Activated T-helper 2 cell treated with anti-CD3 and anti-CD28 coated beads, Interferon-gamma antibody, Interleukin-2, Interleukin-4, amounts not matched to agents 10 μg/mL and 5 μg/mL and 100 μg/mL, durations not matched to agents 14 hours and 24 hours and 36 hours (primary cell): ENCODE data around the gene ANKRD17. TPM values are rescaled to one million over a fixed set of nuclear protein-coding genes. Genes with fewer than 3 reads are reported as not detected.
"Not testable (repeated sequence)": the region's sequence is repeated elsewhere in the genome, so short reads cannot be mapped to it uniquely, and the experiment has no call there.

Experiments used
- DNase-seq: peaks from one replicate; pipeline ENCODE4 v3.0.0; 2021; ENCODE audit warnings: low spot score
- H3K27ac Mint-ChIP-seq: one replicate; pipeline ENCODE4 v1.8.0; 2021; ENCODE audit warnings: mixed read lengths
- H3K27me3 Mint-ChIP-seq: one replicate; pipeline ENCODE4 v1.8.0; 2021; ENCODE audit warnings: low read depth, mixed read lengths
- H3K36me3 Mint-ChIP-seq: one replicate; pipeline ENCODE4 v1.8.0; 2021; ENCODE audit warnings: low read depth, mixed read lengths
- H3K4me1 Mint-ChIP-seq: one replicate; pipeline ENCODE4 v1.8.0; 2021; ENCODE audit warnings: low read depth, mixed read lengths
- H3K4me3 Mint-ChIP-seq: one replicate; pipeline ENCODE4 v1.8.0; 2021; ENCODE audit warnings: low read depth, mild to moderate bottlenecking, moderate library complexity, mixed read lengths
- H3K9me3 Mint-ChIP-seq: one replicate; pipeline ENCODE4 v1.8.0; 2021; ENCODE audit warnings: mixed read lengths
- intact Hi-C: fragments of 100-400 bp; cut with micrococcal nuclease; formaldehyde crosslinking; loops from one replicate; pipeline ENCODE4 v1.15.1; 2023
- total RNA-seq: library from RNA; stranded (reverse); gene quantifications from 2 replicates; pipeline ENCODE4 v1.2.3, GENCODE V29; 2022

ANKRD17 gene
- total RNA-seq, 1 donor from 2014 or later = 70.0 TPM

- peaks cover 27% of the 10 kb centered on the region for H3K36me3 Mint-ChIP-seq
- peak overlapping the region; percentile 95 for H3K4me3 Mint-ChIP-seq
- H3K9me3 Mint-ChIP-seq = no peaks in the 10 kb centered on the region
- peak; percentile 11 for DNase-seq
- peak overlapping the region; percentile 100 for H3K27ac Mint-ChIP-seq
- no peaks in the 10 kb centered on the region for H3K27me3 Mint-ChIP-seq
- intact Hi-C loops = loop anchor here (1.0 to 5.0 kb wide), 6 partner anchors 130 to 901 kb away; partner anchors contain the start of genes COX18 and MTHFD2L
- H3K4me1 Mint-ChIP-seq = peaks cover 36% of the 10 kb centered on the region
Observed at GRCh38 chr4:73257651-73258435, 755 bp downstream of the ANKRD17 start.

DNA sequence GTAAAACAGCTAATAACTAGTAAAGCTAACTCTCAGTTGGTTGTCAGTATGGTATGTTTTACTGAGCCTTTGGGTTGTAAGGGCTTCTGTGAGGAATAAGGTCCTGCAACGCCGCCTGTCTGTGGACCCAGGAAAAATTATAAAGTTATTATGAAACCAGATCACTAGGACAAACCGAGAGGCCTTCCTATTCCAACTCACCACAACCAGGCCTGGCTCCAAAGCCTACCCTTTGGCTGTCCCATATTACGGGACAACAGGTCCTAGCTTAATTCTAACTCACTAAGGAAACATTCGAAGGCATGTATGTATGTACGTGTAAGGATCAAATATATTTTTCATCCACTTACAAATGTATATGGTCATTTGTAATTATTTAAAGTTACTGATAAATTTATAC lies 1.4 kb downstream of the ANKRD17 start:
- H3K4me1 Mint-ChIP-seq = peaks cover 39% of the 10 kb centered on the region
- peak overlapping the region; percentile 95 for H3K4me3 Mint-ChIP-seq
- H3K27ac Mint-ChIP-seq = peak overlapping the region; percentile 100
- H3K36me3 Mint-ChIP-seq = peaks cover 31% of the 10 kb centered on the region
- H3K9me3 Mint-ChIP-seq = no peaks in the 10 kb centered on the region
- no peaks in the 10 kb centered on the region for H3K27me3 Mint-ChIP-seq
- intact Hi-C loops = loop anchor here (1.0 to 5.0 kb wide), 4 partner anchors 129 to 555 kb away; no protein-coding TSS in a partner anchor
- peak; percentile 54 for DNase-seq

DNA sequence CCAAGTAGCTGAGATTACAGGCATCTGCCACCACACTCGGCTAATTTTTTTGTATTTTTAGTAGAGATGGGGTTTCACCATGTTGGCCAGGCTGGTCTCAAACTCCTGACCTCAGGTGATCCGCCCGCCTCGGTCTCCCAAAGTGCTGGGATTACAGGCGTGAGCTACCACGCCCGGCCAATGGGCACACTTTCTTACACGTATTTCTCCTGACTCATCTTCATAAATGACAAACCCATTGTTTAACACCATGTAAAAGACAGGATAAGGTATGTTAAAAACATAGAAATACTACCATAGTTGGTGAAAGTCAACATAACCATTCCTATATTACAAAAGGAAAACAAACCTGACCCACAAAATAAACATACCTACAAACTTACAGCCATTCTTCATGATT lies 2.8 kb downstream of the ANKRD17 start:
- not testable (repeated sequence) for H3K27me3 Mint-ChIP-seq, H3K9me3 Mint-ChIP-seq, H3K27ac Mint-ChIP-seq, DNase-seq
- H3K4me1 Mint-ChIP-seq = peaks cover 39% of the 10 kb centered on the region
- H3K4me3 Mint-ChIP-seq = peak overlapping the region; percentile 17
- intact Hi-C loops = loop anchor here (5.0 kb wide), 2 partner anchors 191 to 554 kb away; no protein-coding TSS in a partner anchor
- H3K36me3 Mint-ChIP-seq = peaks cover 38% of the 10 kb centered on the region

GRCh38 chr4:73252001-73252400 lies 6.6 kb downstream of the ANKRD17 start:
- DNase-seq = no peak
- H3K4me1 Mint-ChIP-seq = peaks cover 37% of the 10 kb centered on the region
- H3K36me3 Mint-ChIP-seq = peaks cover 42% of the 10 kb centered on the region
- no peaks in the 10 kb centered on the region for H3K9me3 Mint-ChIP-seq
- H3K4me3 Mint-ChIP-seq = no peak overlapping the region
- no peaks in the 10 kb centered on the region for H3K27me3 Mint-ChIP-seq
- no peak overlapping the region for H3K27ac Mint-ChIP-seq
- intact Hi-C loops = no loop called here

- no peak for DNase-seq
Observed at GRCh38 chr4:73251384-73251783, 7.2 kb downstream of the ANKRD17 start.

DNA sequence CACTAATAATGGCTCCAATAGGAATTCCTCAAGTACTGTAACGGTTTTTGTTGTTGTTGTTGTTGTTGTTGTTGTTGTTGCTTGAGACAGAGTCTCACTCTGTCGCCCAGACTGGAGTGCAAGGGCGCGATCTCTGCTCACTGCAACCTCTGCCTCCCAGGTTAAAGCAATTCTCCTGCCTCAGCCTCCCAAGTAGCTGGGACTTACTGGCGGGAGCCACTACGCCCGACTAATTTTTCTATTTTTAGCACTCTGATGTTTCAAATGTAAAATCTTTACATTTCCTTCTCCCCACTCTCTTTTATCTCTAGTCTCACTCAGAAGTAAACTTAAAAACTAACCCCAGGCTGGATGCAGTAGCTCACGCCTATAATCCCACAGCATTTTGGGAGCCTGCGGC lies 8.0 kb downstream of the ANKRD17 start:
- Mint-ChIP-seq H3K9me3 (no peaks in the 10 kb centered on the region), H3K4me3 (no peak overlapping the region), H3K27me3 (no peaks in the 10 kb centered on the region), H3K27ac (peak overlapping the region; percentile 7), H3K4me1 (peaks cover 39% of the 10 kb centered on the region), H3K36me3 (peaks cover 40% of the 10 kb centered on the region)
- DNase-seq = no peak
- intact Hi-C loops = no loop called here

More at GRCh38 chr4:73251384-73251783, 7.2 kb downstream of the ANKRD17 start:
- Mint-ChIP-seq H3K27ac (no peak overlapping the region), H3K9me3 (no peaks in the 10 kb centered on the region), H3K4me3 (no peak overlapping the region), H3K27me3 (no peaks in the 10 kb centered on the region), H3K36me3 (peaks cover 40% of the 10 kb centered on the region), H3K4me1 (peaks cover 36% of the 10 kb centered on the region)
- intact Hi-C loops = no loop called here

- Mint-ChIP-seq H3K4me3 (no peak overlapping the region), H3K27me3 (no peaks in the 10 kb centered on the region), H3K36me3 (peaks cover 43% of the 10 kb centered on the region), H3K27ac (no peak overlapping the region), H3K4me1 (peaks cover 44% of the 10 kb centered on the region), H3K9me3 (no peaks in the 10 kb centered on the region)
- intact Hi-C loops = no loop called here
- DNase-seq = no peak
Observed at GRCh38 chr4:73248821-73249220, 9.8 kb downstream of the ANKRD17 start.

DNA sequence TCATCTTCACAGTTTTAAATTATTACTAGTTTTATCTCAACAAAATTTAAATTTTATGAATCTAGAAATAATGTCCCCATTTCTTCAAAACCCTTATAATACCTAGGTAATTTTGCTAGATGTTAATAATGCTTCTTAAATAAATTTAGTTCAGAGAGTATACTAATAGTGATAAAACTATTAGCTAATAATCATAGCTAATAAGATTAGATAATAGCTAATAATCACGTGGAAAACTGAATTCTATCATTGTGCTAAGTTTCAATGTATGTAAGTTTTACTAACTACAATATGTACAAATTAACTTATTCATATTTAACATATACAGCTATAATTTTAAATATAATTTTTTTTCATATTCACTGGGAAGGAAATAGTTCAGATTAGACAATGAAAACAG lies 10.2 kb downstream of the ANKRD17 start:
- H3K27ac Mint-ChIP-seq = no peak overlapping the region
- intact Hi-C loops = no loop called here
- no peak for DNase-seq
- H3K36me3 Mint-ChIP-seq = peaks cover 44% of the 10 kb centered on the region
- no peaks in the 10 kb centered on the region for H3K9me3 Mint-ChIP-seq
- H3K27me3 Mint-ChIP-seq = no peaks in the 10 kb centered on the region
- no peak overlapping the region for H3K4me3 Mint-ChIP-seq
- H3K4me1 Mint-ChIP-seq = peaks cover 40% of the 10 kb centered on the region

DNA sequence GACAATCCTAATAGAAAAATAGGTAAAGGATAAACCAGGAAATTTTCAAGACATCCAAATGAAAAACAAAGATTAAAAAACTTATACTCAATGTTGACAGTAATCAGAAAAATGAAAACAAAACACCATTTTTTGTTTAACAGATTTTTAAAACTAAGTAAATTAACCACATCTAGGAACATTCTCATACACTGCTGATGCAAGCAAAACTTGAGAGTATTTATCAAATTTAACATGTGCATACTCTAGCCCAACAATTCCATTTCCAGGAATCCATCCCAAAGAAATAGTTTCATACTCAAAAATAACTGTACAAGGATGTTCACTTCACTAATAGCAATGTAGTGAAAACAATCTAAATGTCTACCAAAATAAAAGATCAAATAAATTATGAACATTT lies 11.5 kb downstream of the ANKRD17 start:
- Mint-ChIP-seq H3K9me3 (no peaks in the 10 kb centered on the region), H3K4me3 (no peak overlapping the region), H3K4me1 (peaks cover 37% of the 10 kb centered on the region), H3K27me3 (no peaks in the 10 kb centered on the region), H3K36me3 (peaks cover 40% of the 10 kb centered on the region), H3K27ac (no peak overlapping the region)
- intact Hi-C loops = no loop called here
- DNase-seq = no peak

DNA sequence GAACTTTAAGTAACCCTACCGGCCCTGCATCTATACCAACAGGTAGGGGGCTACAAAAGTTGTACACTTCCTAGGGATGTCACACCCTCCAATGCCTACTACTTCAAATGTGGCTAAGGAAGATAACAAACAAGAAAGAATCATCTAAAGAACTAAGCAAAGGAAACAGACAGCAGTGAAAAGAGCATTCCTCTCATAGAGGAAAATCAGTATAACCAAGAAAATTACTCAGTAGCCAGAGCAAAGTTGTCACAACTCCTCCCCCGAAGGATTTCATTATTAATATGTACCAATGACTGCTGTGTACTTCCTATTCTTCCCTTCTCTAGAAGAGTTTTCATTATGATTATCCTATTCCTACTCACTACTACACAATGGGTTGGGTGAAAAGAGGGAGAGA lies 12.6 kb downstream of the ANKRD17 start:
- DNase-seq = no peak
- Mint-ChIP-seq H3K4me1 (peaks cover 36% of the 10 kb centered on the region), H3K4me3 (no peak overlapping the region), H3K27me3 (no peaks in the 10 kb centered on the region), H3K36me3 (peaks cover 35% of the 10 kb centered on the region), H3K27ac (peak overlapping the region; percentile 46), H3K9me3 (no peaks in the 10 kb centered on the region)
- intact Hi-C loops = no loop called here

- H3K4me1 Mint-ChIP-seq = peaks cover 34% of the 10 kb centered on the region
- H3K27ac Mint-ChIP-seq = no peak overlapping the region
- peaks cover 30% of the 10 kb centered on the region for H3K36me3 Mint-ChIP-seq
- intact Hi-C loops = no loop called here
- no peak overlapping the region for H3K4me3 Mint-ChIP-seq
- no peaks in the 10 kb centered on the region for H3K9me3 Mint-ChIP-seq
- no peak for DNase-seq
- H3K27me3 Mint-ChIP-seq = no peaks in the 10 kb centered on the region
Observed at GRCh38 chr4:73244945-73245601, 13.5 kb downstream of the ANKRD17 start.

DNA sequence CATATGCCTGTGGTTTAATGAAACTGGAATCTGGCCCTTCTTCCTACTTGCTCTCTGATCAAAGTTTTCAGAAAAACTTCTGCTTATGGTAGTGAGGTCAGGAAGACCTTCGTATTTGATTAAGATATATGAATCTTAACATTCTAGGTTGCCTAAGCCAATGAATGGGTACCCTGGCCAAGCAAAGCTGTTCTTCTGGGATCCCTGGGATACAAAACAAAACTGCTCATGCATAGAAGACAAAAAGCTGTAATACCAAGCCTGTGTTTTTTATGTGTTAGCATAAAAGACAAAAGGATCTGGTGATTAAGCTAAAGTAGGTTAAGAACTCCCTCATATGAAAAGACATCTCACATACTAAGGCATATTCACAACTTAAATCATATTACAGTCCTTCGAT lies 21.6 kb downstream of the ANKRD17 start:
- H3K4me1 Mint-ChIP-seq = peaks cover 17% of the 10 kb centered on the region
- intact Hi-C loops = no loop called here

DNA sequence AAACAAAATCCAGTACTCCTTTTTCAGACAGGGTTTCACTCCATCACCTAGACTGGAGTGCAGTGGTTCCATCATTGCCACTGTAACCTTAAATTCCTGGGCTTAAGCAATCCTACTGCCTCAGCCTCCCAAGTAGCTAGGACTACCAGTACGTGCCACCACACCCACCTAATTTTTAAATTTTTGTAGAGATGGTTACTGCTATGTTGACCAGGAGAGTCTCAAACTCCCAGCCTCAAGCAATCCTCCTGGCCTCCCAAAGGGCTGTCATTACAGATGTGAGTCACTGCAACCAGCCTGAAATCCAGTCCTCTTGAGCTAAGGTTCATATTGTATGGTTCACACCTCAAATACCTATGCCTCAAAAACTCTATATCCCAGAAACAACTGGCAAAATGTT lies 22.4 kb downstream of the ANKRD17 start:
- DNase-seq = no peak
- Mint-ChIP-seq H3K27ac (no peak overlapping the region), H3K36me3 (peaks cover 68% of the 10 kb centered on the region), H3K27me3 (no peaks in the 10 kb centered on the region), H3K4me1 (peaks cover 21% of the 10 kb centered on the region), H3K9me3 (no peaks in the 10 kb centered on the region), H3K4me3 (no peak overlapping the region)
- intact Hi-C loops = no loop called here

More for the DNA sequence above, 21.6 kb downstream of the ANKRD17 start:
- no peak overlapping the region for H3K4me3 Mint-ChIP-seq
- H3K27ac Mint-ChIP-seq = peak overlapping the region; percentile 11
- no peaks in the 10 kb centered on the region for H3K9me3 Mint-ChIP-seq
- H3K27me3 Mint-ChIP-seq = no peaks in the 10 kb centered on the region
- no peak for DNase-seq
- H3K36me3 Mint-ChIP-seq = peaks cover 60% of the 10 kb centered on the region
